Measurements from ENCODE around the gene SRSF3. TPM values are rescaled to one million over a fixed set of nuclear protein-coding genes. Genes with fewer than 3 reads are reported as not detected.
A peak's percentile ranks its signal among the peaks of the same experiment; 100 is the strongest.

SRSF3 gene
- total and polyA plus RNA-seq, 9 of the 15 experiments (the other 6 are each of a cell fraction or from before 2014, with no cell fraction given), result 337 to 1,200 (median 518) TPM

- no peak for TF ChIP-seq PATZ1 (CRISPR knock-in tag; IDR thresholded peaks at IDR 0.05; ENCODE audit: borderline replicate concordance)
- TF ChIP-seq LARP7 (IDR thresholded peaks at IDR 0.05), result no peak
These were observed 39.2 kb downstream of the SRSF3 start (continued) for GRCh38 chr6:36633370-36633769.

GRCh38 chr6:36633915-36634314, 39.8 kb downstream of the SRSF3 start:
- Histone ChIP-seq H3K27ac (ENCODE audit: extremely low read depth, low read depth, low read length) (no peak overlapping the region), H2AFZ (ENCODE audit: low read depth, low read length) (no peak overlapping the region; the same call in 1 of the 2 replicates), H4K20me1 (replicated peaks; ENCODE audit: control insufficient read depth, insufficient read depth, low read length) (0 out of 2 replicates have a peak, but pooled peaks cover 4% of the 10 kb centered on the region), H3K36me3 (ENCODE audit: control insufficient read depth, insufficient read depth, low read length) (no peaks in the 10 kb centered on the region), H3K4me1 (replicated peaks in 1 of 2; ENCODE audit: control insufficient read depth in 2 of 2, insufficient read depth in 2 of 2, low read length in 2 of 2) (no peaks in the 10 kb centered on the region; a peak in 2 of 5 replicates), H3K9ac (ENCODE audit: insufficient read depth in 1 of 2, low read depth in 2 of 2, low read length in 2 of 2) (peak overlapping the region in 1 of 2 experiments; percentile 29; a peak in 1 of 4 replicates), H3K9me1 (ENCODE audit: control insufficient read depth, insufficient read depth, low read length) (no peaks in the 10 kb centered on the region), H3K4me2 (ENCODE audit: insufficient read depth, low read length) (no peak overlapping the region), H3K4me3 (no peak overlapping the region), H3K79me2 (ENCODE audit: control insufficient read depth, insufficient read depth, low read length) (no peaks in the 10 kb centered on the region), H3K9me3 (replicated peaks; ENCODE audit: control insufficient read depth, insufficient read depth, low read depth, low read length) (no peaks in the 10 kb centered on the region), H3K27me3 (ENCODE audit: control insufficient read depth in 2 of 2, insufficient read depth in 2 of 2, low read length in 2 of 2) (peaks cover 30 to 39% of the 10 kb centered on the region in 2 experiments)
- ChIA-PET POLR2A (interaction anchor here (0.7 to 1.2 kb wide), 3 partner anchors 24 to 1961 kb away, joined by 3 to 6 read pairs (median 4); no protein-coding TSS in a partner anchor), CTCF (ENCODE audit: low intra/inter-chr PET ratio) (no interaction called here)
- intact Hi-C loops (cut with micrococcal nuclease) (no loop called here), in situ Hi-C loops (cut with MboI) (no loop called here)
- DNase-seq (ENCODE audit: extremely low read depth in 1 of 4, low spot score in 3 of 4), result no peak
- FAIRE-seq, result no peak
- no TSS peak for BruUV-seq (replicated peaks)
- ATAC-seq, result peak; percentile 31; the same call in 1 of the 3 replicates
- WGBS (ENCODE audit: insufficient coverage, low coverage, missing lambda C conversion rate), result 20% methylated on average over 9 of the region's 9 CpGs
- TF ChIP-seq BACH1 (tag; IDR thresholded peaks at IDR 0.05) (no peak), KLF6 (CRISPR knock-in tag; IDR thresholded peaks at IDR 0.05; ENCODE audit: borderline replicate concordance) (no peak), POLR2G (IDR thresholded peaks at IDR 0.05; ENCODE audit: low read depth, low read length) (no peak), SRSF9 (IDR thresholded peaks at IDR 0.05; ENCODE audit: borderline replicate concordance, low read depth, low read length) (no peak), KDM1A (IDR thresholded peaks at IDR 0.05) (no peak), ZNF347 (CRISPR knock-in tag; IDR thresholded peaks at IDR 0.05; ENCODE audit: low read depth) (no peak), PHTF2 (CRISPR knock-in tag; IDR thresholded peaks at IDR 0.05) (no peak), ZNF274 (IDR thresholded peaks at IDR 0.05; ENCODE audit: borderline replicate concordance, low read depth, low read length) (no peak), ZSCAN32 (CRISPR knock-in tag; IDR thresholded peaks at IDR 0.05) (no peak), ZBTB33 (CRISPR knock-in tag; IDR thresholded peaks at IDR 0.05) (no peak)
